ENCODE data around the gene EIF5AL1.
"Not testable (repeated sequence)": the region's sequence is repeated elsewhere in the genome, so short reads cannot be mapped to it uniquely, and the experiment has no call there.

Gene EIF5AL1

GRCh38 chr10:79516532-79517205 lies 4.3 kb downstream of the EIF5AL1 start:
- not testable (repeated sequence) for DNase-seq

- not testable (repeated sequence) for DNase-seq
Measured at GRCh38 chr10:79517567-79517966, 5.2 kb downstream of the EIF5AL1 start.

- not testable (repeated sequence) for DNase-seq
Measured at GRCh38 chr10:79521751-79522150, 9.4 kb downstream of the EIF5AL1 start.

- not testable (repeated sequence) for DNase-seq
Measured at GRCh38 chr10:79522464-79522863, 10.1 kb downstream of the EIF5AL1 start.

- not testable (repeated sequence) for DNase-seq
Measured at GRCh38 chr10:79523157-79523853, 11.0 kb downstream of the EIF5AL1 start.

- DNase-seq: not testable (repeated sequence)
Measured at GRCh38 chr10:79525049-79525710, 12.8 kb downstream of the EIF5AL1 start.

GRCh38 chr10:79528261-79528660 lies 15.9 kb downstream of the EIF5AL1 start:
- not testable (repeated sequence) for DNase-seq

- DNase-seq: not testable (repeated sequence)
Measured at GRCh38 chr10:79533142-79533902, 21.0 kb downstream of the EIF5AL1 start.

GRCh38 chr10:79533903-79534175 lies 21.5 kb downstream of the EIF5AL1 start:
- not testable (repeated sequence) for DNase-seq

- not testable (repeated sequence) for DNase-seq
Measured at GRCh38 chr10:79538311-79538710, 26.0 kb downstream of the EIF5AL1 start.

- not testable (repeated sequence) for DNase-seq
Measured at GRCh38 chr10:79540930-79541329, 28.6 kb downstream of the EIF5AL1 start.

- no peak for DNase-seq
Measured at GRCh38 chr10:79542626-79543025, 30.3 kb downstream of the EIF5AL1 start.

GRCh38 chr10:79544408-79544807 lies 32.1 kb downstream of the EIF5AL1 start:
- DNase-seq: not testable (repeated sequence)

GRCh38 chr10:79544926-79545659 lies 32.8 kb downstream of the EIF5AL1 start:
- DNase-seq: not testable (repeated sequence)

GRCh38 chr10:79547128-79547527 lies 34.8 kb downstream of the EIF5AL1 start:
- not testable (repeated sequence) for DNase-seq

- DNase-seq: no peak
Measured at GRCh38 chr10:79547973-79548372, 35.6 kb downstream of the EIF5AL1 start.

- DNase-seq: no peak
Measured at GRCh38 chr10:79552143-79552542, 39.8 kb downstream of the EIF5AL1 start.

GRCh38 chr10:79555354-79556309 lies 43.3 kb downstream of the EIF5AL1 start:
- DNase-seq: no peak

- DNase-seq: not testable (repeated sequence)
Measured at GRCh38 chr10:79556961-79557360, 44.6 kb downstream of the EIF5AL1 start.

GRCh38 chr10:79559726-79560125 lies 47.4 kb downstream of the EIF5AL1 start:
- DNase-seq: no peak

GRCh38 chr10:79560160-79560709 lies 47.9 kb downstream of the EIF5AL1 start, which contains the start of gene SFTPA2:
Gene SFTPA2 (minus strand): TSS chr10:79560407. CDS start chr10:79559483, 924 bp downstream.
- no peak for DNase-seq
